Vagina (tissue), 2 donors: ENCODE results near the gene ZWILCH. TPM values are rescaled to one million over a fixed set of nuclear protein-coding genes. Genes with fewer than 3 reads are reported as not detected.
A peak's percentile ranks its signal among the peaks of the same experiment; 100 is the strongest.

Experiments
- DNase-seq, 2 donors: peaks; one replicate each; pipeline ENCODE4 v3.0.0-alpha.2; 2017; ENCODE audit errors: extremely low spot score in 2 of 2
- H3K27ac ChIP-seq: fragments of 200-600 bp; sonication (generic); one replicate; pipeline ENCODE4 v1.5.1; 2019
- H3K27me3 ChIP-seq: fragments of 200-600 bp; sonication (generic); one replicate; pipeline ENCODE4 v1.5.1; 2019
- H3K36me3 ChIP-seq, 2 donors: fragments of 200-600 bp; sonication (generic); one replicate each; pipeline ENCODE4 v1.5.1; 2017 to 2019
- H3K4me1 ChIP-seq: fragments of 200-600 bp; sonication (generic); one replicate; pipeline ENCODE4 v1.5.1; 2019
- H3K4me3 ChIP-seq, 2 donors: fragments of 200-600 bp; sonication (generic); 1 replicate in 1 of 2; 2 replicates in 1 of 2; pipeline ENCODE4 v1.5.1; 2016 to 2019
- H3K9me3 ChIP-seq: fragments of 200-600 bp; sonication (generic); one replicate; pipeline ENCODE4 v1.5.1; 2019
- CTCF ChIP-seq, 3 experiments: fragments of 450-650 bp in 2 of 3; fragments of 200-600 bp in 1 of 3; sonication (generic) in 1 of 3; IDR thresholded peaks; one replicate each; pipeline ENCODE4 v1.5.1; 2017 to 2019; ENCODE audit warnings: antibody characterized with exemption in 3 of 3, mild to moderate bottlenecking in 2 of 3, moderate library complexity in 2 of 3
- POLR2A ChIP-seq, 2 donors: fragments of 450-650 bp; IDR thresholded peaks; one replicate each; pipeline ENCODE4 v1.6.1; 2017; ENCODE audit warnings: antibody characterized with exemption in 2 of 2, mild to moderate bottlenecking in 2 of 2, moderate library complexity in 2 of 2
- POLR2AphosphoS5 ChIP-seq, 2 donors: sonication (generic); formaldehyde crosslinking; IDR thresholded peaks; one replicate each; pipeline ENCODE4 v1.9.0; 2017; ENCODE audit warnings: antibody characterized with exemption in 2 of 2, mild to moderate bottlenecking in 2 of 2, low read depth in 1 of 2; ENCODE audit not compliant: insufficient read depth in 1 of 2
- intact Hi-C: fragments of 100-400 bp; cut with DNase I; formaldehyde crosslinking; loops from one replicate; pipeline ENCODE4 v1.15.1; 2023
- total RNA-seq: library from RNA; depleted of rRNA; stranded (reverse); fragments of >200 nt; gene quantifications from one replicate; pipeline ENCODE4 v1.2.3, GENCODE V29; 2016

The ZWILCH gene
- total RNA-seq, 1 donor from 2014 or later, result 2.2 TPM

- intact Hi-C loops, result no loop called here
- Histone ChIP-seq H3K27me3 (no peaks in the 10 kb centered on the region), H3K4me1 (no peaks in the 10 kb centered on the region), H3K9me3 (no peaks in the 10 kb centered on the region), H3K36me3 (no peaks in the 10 kb centered on the region), H3K4me3 (no peak overlapping the region), H3K27ac (no peak overlapping the region)
- DNase-seq, result no peak
- TF ChIP-seq POLR2AphosphoS5 (IDR thresholded peaks at IDR 0.05; ENCODE audit: insufficient read depth in 1 of 2, low read depth in 1 of 2) (no peak), POLR2A (IDR thresholded peaks at IDR 0.05) (no peak), CTCF (IDR thresholded peaks at IDR 0.05) (no peak)
These were observed 60.1 kb downstream of the ZWILCH start for GRCh38 chr15:66565141-66565641.

GRCh38 chr15:66565741-66566144 is 60.6 kb downstream of the ZWILCH start, which contains the start of gene LCTL:
LCTL (minus strand) TSS chr15:66565998; CDS start chr15:66565365, 633 bp downstream.
- H3K36me3 ChIP-seq, result no peaks in the 10 kb centered on the region
- H3K4me1 ChIP-seq, result no peaks in the 10 kb centered on the region
- no peak for TF ChIP-seq CTCF (IDR thresholded peaks at IDR 0.05)
- TF ChIP-seq POLR2AphosphoS5 (IDR thresholded peaks at IDR 0.05; ENCODE audit: insufficient read depth in 1 of 2, low read depth in 1 of 2), result no peak
- no peak for TF ChIP-seq POLR2A (IDR thresholded peaks at IDR 0.05)
- H3K27ac ChIP-seq, result no peak within 1 kb of the TSS
- H3K27me3 ChIP-seq, result no peaks in the 10 kb centered on the region
- H3K9me3 ChIP-seq, result no peaks in the 10 kb centered on the region
- H3K4me3 ChIP-seq, result no peak within 1 kb of the TSS
- DNase-seq, result no peak
- intact Hi-C loops, result no loop called here

- no peak for DNase-seq
- Histone ChIP-seq H3K4me3 (no peak overlapping the region), H3K27me3 (no peaks in the 10 kb centered on the region), H3K27ac (no peak overlapping the region), H3K4me1 (no peaks in the 10 kb centered on the region), H3K9me3 (no peaks in the 10 kb centered on the region), H3K36me3 (no peaks in the 10 kb centered on the region)
- TF ChIP-seq POLR2A (IDR thresholded peaks at IDR 0.05), result no peak
- TF ChIP-seq CTCF (IDR thresholded peaks at IDR 0.05), result peak in 2 of 3 experiments; percentile 3 to 47
- intact Hi-C loops, result no loop called here
These were observed 61.9 kb downstream of the ZWILCH start for GRCh38 chr15:66566963-66567531.

- Histone ChIP-seq H3K4me3 (no peak overlapping the region), H3K27me3 (no peaks in the 10 kb centered on the region), H3K9me3 (no peaks in the 10 kb centered on the region), H3K36me3 (no peaks in the 10 kb centered on the region), H3K27ac (no peak overlapping the region), H3K4me1 (no peaks in the 10 kb centered on the region)
- DNase-seq, result no peak
- TF ChIP-seq POLR2AphosphoS5 (IDR thresholded peaks at IDR 0.05; ENCODE audit: insufficient read depth in 1 of 2, low read depth in 1 of 2), result no peak
- no peak for TF ChIP-seq CTCF (IDR thresholded peaks at IDR 0.05)
- no peak for TF ChIP-seq POLR2A (IDR thresholded peaks at IDR 0.05)
- intact Hi-C loops, result no loop called here
These were observed 62.8 kb downstream of the ZWILCH start for GRCh38 chr15:66567897-66568296.

GRCh38 chr15:66569461-66570137 is 64.5 kb downstream of the ZWILCH start:
- H3K27me3 ChIP-seq, result no peaks in the 10 kb centered on the region
- H3K9me3 ChIP-seq, result no peaks in the 10 kb centered on the region
- H3K4me3 ChIP-seq, result no peak overlapping the region
- intact Hi-C loops, result no loop called here
- TF ChIP-seq POLR2A (IDR thresholded peaks at IDR 0.05), result no peak
- no peak for TF ChIP-seq CTCF (IDR thresholded peaks at IDR 0.05)
- no peak for TF ChIP-seq POLR2AphosphoS5 (IDR thresholded peaks at IDR 0.05; ENCODE audit: insufficient read depth in 1 of 2, low read depth in 1 of 2)
- no peaks in the 10 kb centered on the region for H3K36me3 ChIP-seq
- no peak overlapping the region for H3K27ac ChIP-seq
- no peak for DNase-seq
- no peaks in the 10 kb centered on the region for H3K4me1 ChIP-seq
